ENCODE data around the gene TRIM59. TPM values are rescaled to one million over a fixed set of nuclear protein-coding genes. Genes with fewer than 3 reads are reported as not detected.

The TRIM59 gene
- total and polyA plus RNA-seq, 2 of the 4 experiments (the other 2 are of a cell fraction): 8.0 to 65.4 TPM

DNA sequence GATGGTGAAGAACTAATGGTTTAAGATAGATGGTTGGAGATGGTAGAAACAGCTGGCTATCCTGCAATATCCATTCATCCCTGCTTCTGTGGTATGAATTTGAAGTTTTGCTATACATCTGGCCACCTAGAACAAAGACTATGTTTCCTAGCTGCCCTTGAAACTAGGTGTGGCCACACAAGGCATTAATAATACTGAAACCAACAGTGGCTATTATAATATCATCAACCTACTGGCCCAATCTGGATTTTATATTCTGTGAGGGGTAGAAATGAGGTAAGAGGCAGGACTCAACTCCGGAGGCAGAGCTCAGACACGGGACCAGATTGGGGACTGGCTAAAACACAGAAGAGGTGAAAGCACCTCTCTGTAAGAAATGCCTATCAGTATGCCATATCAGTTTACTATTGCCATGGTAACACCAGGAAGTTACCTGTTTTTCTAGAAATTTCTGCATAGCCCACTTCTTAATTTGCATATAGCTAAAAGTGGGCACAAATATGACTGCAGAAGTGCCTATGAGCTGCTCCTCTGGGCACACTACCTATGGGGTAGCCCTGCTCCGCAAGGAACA, 58.9 kb downstream of the TRIM59 start:
- ChIA-PET CTCF (interaction anchor here (0.8 kb wide), 1 partner anchor 9 kb away, joined by 3 read pairs; no protein-coding TSS in a partner anchor), POLR2A (ENCODE audit: unreplicated experiment) (no interaction called here)
- Histone ChIP-seq H3K14ac (replicated peaks; ENCODE audit: low read depth, low read length) (no peak overlapping the region), H3K36me3 (ENCODE audit: control insufficient read depth, insufficient read depth, low read length) (no peaks in the 10 kb centered on the region), H2BK15ac (ENCODE audit: low read depth, low read length) (no peak overlapping the region), H3K4me2 (ENCODE audit: low read depth, low read length) (no peak overlapping the region), H4K8ac (ENCODE audit: low read depth in 2 of 2, low read length in 2 of 2) (no peak overlapping the region), H3K4me1 (ENCODE audit: control insufficient read depth, insufficient read depth, low read length) (peaks cover 3% of the 10 kb centered on the region; the same call in 1 of the 2 replicates), H2AFZ (replicated peaks; ENCODE audit: low read length, poor library complexity) (no peak overlapping the region), H2BK120ac (ENCODE audit: low read depth, low read length) (no peak overlapping the region), H3K4ac (ENCODE audit: low read depth, low read length) (no peak overlapping the region), H3K9ac (ENCODE audit: low read depth, low read length) (no peak overlapping the region), H3K9me3 (ENCODE audit: control insufficient read depth, insufficient read depth, low read length) (no peaks in the 10 kb centered on the region), H3K56ac (ENCODE audit: extremely low read depth, insufficient read depth, low read length) (no peak overlapping the region), H3K79me1 (ENCODE audit: low read depth in 1 of 2, low read length in 2 of 2) (peaks cover 25 to 29% of the 10 kb centered on the region in 2 experiments), H3K27me3 (ENCODE audit: control insufficient read depth, insufficient read depth, low read length) (no peaks in the 10 kb centered on the region), H3K9me1 (ENCODE audit: insufficient read depth, low read length) (no peaks in the 10 kb centered on the region; the same call in 1 of the 2 replicates), H4K20me1 (ENCODE audit: insufficient read depth, low read length) (no peaks in the 10 kb centered on the region; the same call in 1 of the 2 replicates), H3K4me3 (ENCODE audit: insufficient read depth, low read depth, low read length) (no peak overlapping the region), H4K91ac (ENCODE audit: insufficient read depth, low read depth, low read length) (no peak overlapping the region), H4K5ac (ENCODE audit: low read depth, low read length) (no peak overlapping the region), H2AK9ac (replicated peaks; ENCODE audit: low read depth, low read length, poor library complexity) (no peak overlapping the region), H3K18ac (ENCODE audit: low read depth, low read length) (no peak overlapping the region), H2AK5ac (ENCODE audit: low read depth, low read length) (no peak overlapping the region), H3K23ac (ENCODE audit: low read depth, low read length) (no peak overlapping the region), H2BK5ac (ENCODE audit: low read depth, low read length, poor library complexity, severe bottlenecking) (no peak overlapping the region), H3K27ac (ENCODE audit: insufficient read depth, low read length) (no peak overlapping the region), H2BK20ac (ENCODE audit: low read depth, low read length) (no peak overlapping the region)
- intact Hi-C loops (cut with micrococcal nuclease): no loop called here
- TF ChIP-seq POLR2A (IDR thresholded peaks at IDR 0.05; ENCODE audit: low read depth, low read length) (no peak), BHLHE40 (IDR thresholded peaks at IDR 0.05; ENCODE audit: low read depth, low read length) (no peak)
- no CpG with 5 or more reads among the region's 3 CpGs for WGBS, 2 experiments (ENCODE audit: extremely low coverage in 2 of 2, insufficient read length in 1 of 2)
- dilution Hi-C loops (cut with HindIII; ENCODE audit: low sequenced_read_pairs, unreplicated experiment): no loop called here
- no peak for DNase-seq
- no TSS peak for BruUV-seq (replicated peaks)
- in situ Hi-C loops (cut with MboI; ENCODE audit: low sequenced_read_pairs): no loop called here
- no peak for ATAC-seq (ENCODE audit: low read depth)

Small RNAs within 50 kb of the gene (microRNA-seq; reads per million reads assigned to microRNA genes)
- gene MIR15B (ENCODE audit: insufficient read depth in 1 of 2, insufficient read length in 1 of 2, unreplicated experiment in 1 of 2): 1,013 to 1,943 reads per million in 2 experiments
- 145 to 270 reads per million in 2 experiments for gene MIR16-2 (ENCODE audit: insufficient read depth in 1 of 2, insufficient read length in 1 of 2, unreplicated experiment in 1 of 2)
- gene RNU7-136P (ENCODE audit: insufficient read depth, insufficient read length): not detected

Small RNAs within 50 kb of the gene (small RNA-seq; reads per million reads assigned to genes)
- gene MIR15B (136 to 35,639 (median 4,823) reads per million in 5 experiments), gene MIR16-2 (2.6 to 259 (median 127) reads per million in 5 experiments), gene RNU7-136P (0 to 3.0 (median 0) reads per million in 5 experiments)

Other genes with a start within 250 kb of the TRIM59 start
- not detected in 2 replicates for gene C3orf80, start 224.4 kb downstream of the TRIM59 start, total RNA-seq (2012; rRNA removed)
- gene C3orf80, start 224.4 kb downstream of the TRIM59 start, polyA plus RNA-seq (2012; rRNA removed): not detected in 2 replicates
- gene IFT80, start 50.6 kb downstream of the TRIM59 start, total RNA-seq (2012; rRNA removed): 16.8 and 36.9 TPM in 2 replicates
- gene IFT80, start 50.6 kb downstream of the TRIM59 start, polyA plus RNA-seq (2012; rRNA removed): 9.7 and 15.2 TPM in 2 replicates
- gene SMC4, start 50.1 kb downstream of the TRIM59 start, total RNA-seq (2012; rRNA removed): 48.8 and 77.8 TPM in 2 replicates
- gene SMC4, start 50.1 kb downstream of the TRIM59 start, polyA plus RNA-seq (2012; rRNA removed): 38.2 and 50.1 TPM in 2 replicates
- gene KPNA4, start 115.8 kb upstream of the TRIM59 start, total RNA-seq (2012; rRNA removed): 46.1 and 57.8 TPM in 2 replicates
- gene KPNA4, start 115.8 kb upstream of the TRIM59 start, polyA plus RNA-seq (2012; rRNA removed): 11.0 and 12.9 TPM in 2 replicates
- gene ARL14, start 227.4 kb upstream of the TRIM59 start, total RNA-seq (2012; rRNA removed): under 0.01 and 0.18 TPM in 2 replicates
- 0.15 TPM in 1 of 2 replicates, not detected in the other for gene ARL14, start 227.4 kb upstream of the TRIM59 start, polyA plus RNA-seq (2012; rRNA removed)